ENCODE results near the gene MINDY4.

Gene MINDY4

DNA sequence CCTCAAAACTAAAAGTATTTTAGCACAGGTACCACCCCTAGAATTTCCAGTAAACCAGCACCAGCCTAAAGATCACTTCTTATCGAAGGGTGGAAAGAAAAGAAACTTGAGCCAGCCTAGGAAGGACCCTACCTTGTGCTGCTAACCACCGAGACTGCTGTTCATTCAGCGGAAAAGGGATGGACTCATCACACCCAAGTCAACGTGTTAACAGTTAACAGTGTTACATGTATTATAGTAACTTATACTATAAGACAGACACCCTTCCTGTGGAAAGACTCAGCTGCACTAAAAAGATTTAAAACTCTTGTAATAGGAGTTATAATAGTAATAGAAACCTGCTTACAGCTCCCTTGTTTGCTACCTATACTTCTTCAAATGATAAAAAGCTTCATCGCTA is 39.8 kb downstream of the MINDY4 start:
- no peak for DNase-seq (ENCODE audit: low read depth in 1 of 2, low spot score in 1 of 2)
- H3K27me3 ChIP-seq (ENCODE audit: insufficient read depth, poor library complexity, severe bottlenecking) = no peaks in the 10 kb centered on the region
- no peak overlapping the region for H3K27ac ChIP-seq (replicated peaks)
- no peak overlapping the region for H3K4me3 ChIP-seq (replicated peaks; ENCODE audit: insufficient read depth, low read length)
- no peak for TF ChIP-seq POLR2AphosphoS5 (IDR thresholded peaks at IDR 0.05; ENCODE audit: low read depth)
- no peak for TF ChIP-seq REST (IDR thresholded peaks at IDR 0.05; ENCODE audit: insufficient replicate concordance, low read depth)
- no peak for TF ChIP-seq GABPA (IDR thresholded peaks at IDR 0.05; ENCODE audit: low read depth)
- no peak for TF ChIP-seq SPI1 (IDR thresholded peaks at IDR 0.05; ENCODE audit: borderline replicate concordance, low read depth)
- TF ChIP-seq, protein P1, sequence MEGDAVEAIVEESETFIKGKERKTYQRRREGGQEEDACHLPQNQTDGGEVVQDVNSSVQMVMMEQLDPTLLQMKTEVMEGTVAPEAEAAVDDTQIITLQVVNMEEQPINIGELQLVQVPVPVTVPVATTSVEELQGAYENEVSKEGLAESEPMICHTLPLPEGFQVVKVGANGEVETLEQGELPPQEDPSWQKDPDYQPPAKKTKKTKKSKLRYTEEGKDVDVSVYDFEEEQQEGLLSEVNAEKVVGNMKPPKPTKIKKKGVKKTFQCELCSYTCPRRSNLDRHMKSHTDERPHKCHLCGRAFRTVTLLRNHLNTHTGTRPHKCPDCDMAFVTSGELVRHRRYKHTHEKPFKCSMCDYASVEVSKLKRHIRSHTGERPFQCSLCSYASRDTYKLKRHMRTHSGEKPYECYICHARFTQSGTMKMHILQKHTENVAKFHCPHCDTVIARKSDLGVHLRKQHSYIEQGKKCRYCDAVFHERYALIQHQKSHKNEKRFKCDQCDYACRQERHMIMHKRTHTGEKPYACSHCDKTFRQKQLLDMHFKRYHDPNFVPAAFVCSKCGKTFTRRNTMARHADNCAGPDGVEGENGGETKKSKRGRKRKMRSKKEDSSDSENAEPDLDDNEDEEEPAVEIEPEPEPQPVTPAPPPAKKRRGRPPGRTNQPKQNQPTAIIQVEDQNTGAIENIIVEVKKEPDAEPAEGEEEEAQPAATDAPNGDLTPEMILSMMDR (IDR thresholded peaks at IDR 0.05; ENCODE audit: insufficient read depth, low read length) = no peak

GRCh38 chr7:30812676-30813075 is 41.5 kb downstream of the MINDY4 start:
- TF ChIP-seq POLR2AphosphoS5 (IDR thresholded peaks at IDR 0.05; ENCODE audit: low read depth) (no peak), SPI1 (IDR thresholded peaks at IDR 0.05; ENCODE audit: borderline replicate concordance, low read depth) (no peak), REST (IDR thresholded peaks at IDR 0.05; ENCODE audit: insufficient replicate concordance, low read depth) (no peak), GABPA (IDR thresholded peaks at IDR 0.05; ENCODE audit: low read depth) (no peak)
- TF ChIP-seq, protein P1 (IDR thresholded peaks at IDR 0.05; ENCODE audit: insufficient read depth, low read length) = no peak
- Histone ChIP-seq H3K4me3 (replicated peaks; ENCODE audit: insufficient read depth, low read length) (no peak overlapping the region), H3K27ac (replicated peaks) (no peak overlapping the region), H3K27me3 (ENCODE audit: insufficient read depth, poor library complexity, severe bottlenecking) (peaks cover 2% of the 10 kb centered on the region)
- no peak for DNase-seq (ENCODE audit: low read depth in 1 of 2, low spot score in 1 of 2)

- Histone ChIP-seq H3K27me3 (ENCODE audit: insufficient read depth, poor library complexity, severe bottlenecking) (peaks cover 2% of the 10 kb centered on the region), H3K27ac (replicated peaks) (no peak overlapping the region), H3K4me3 (replicated peaks; ENCODE audit: insufficient read depth, low read length) (no peak overlapping the region)
- DNase-seq (ENCODE audit: low read depth in 1 of 2, low spot score in 1 of 2) = no peak
- no peak for TF ChIP-seq REST (IDR thresholded peaks at IDR 0.05; ENCODE audit: insufficient replicate concordance, low read depth)
- TF ChIP-seq SPI1 (IDR thresholded peaks at IDR 0.05; ENCODE audit: borderline replicate concordance, low read depth) = no peak
- TF ChIP-seq, protein P1 (IDR thresholded peaks at IDR 0.05; ENCODE audit: insufficient read depth, low read length) = no peak
- no peak for TF ChIP-seq GABPA (IDR thresholded peaks at IDR 0.05; ENCODE audit: low read depth)
- no peak for TF ChIP-seq POLR2AphosphoS5 (IDR thresholded peaks at IDR 0.05; ENCODE audit: low read depth)
Observed at GRCh38 chr7:30813466-30813865, 42.2 kb downstream of the MINDY4 start.

Measured in HL-60 (cell line).